Astrocyte (in vitro differentiated cells and primary cell): ENCODE data around the gene IGBP1. TPM values are rescaled to one million over a fixed set of nuclear protein-coding genes. Genes with fewer than 3 reads are reported as not detected.
A peak's percentile ranks its signal among the peaks of the same experiment; 100 is the strongest.
"Not testable (repeated sequence)": the region's sequence is repeated elsewhere in the genome, so short reads cannot be mapped to it uniquely, and the experiment has no call there.

Experiments
- DNase-seq: peaks from one replicate; pipeline ENCODE4 v3.0.0-alpha.2; 2010; ENCODE audit warnings: low read depth
- FAIRE-seq: peaks from 2 replicates; lab custom pipeline; 2011; peaks lifted over from hg19 to GRCh38; lab: Jason Lieb, UNC
- H2AFZ ChIP-seq: 2 replicates; pipeline ENCODE4 v1.6.0; 2012; ENCODE audit warnings: low read depth, low read length, inconsistent platforms
- H3K27ac ChIP-seq: 2 replicates; pipeline ENCODE4 v1.5.1; 2011; ENCODE audit warnings: low read depth, low read length, inconsistent platforms
- H3K27me3 ChIP-seq: 2 replicates; pipeline ENCODE4 v1.6.0; 2011; ENCODE audit warnings: low read length, inconsistent platforms; ENCODE audit not compliant: insufficient read depth
- H3K36me3 ChIP-seq: 2 replicates; pipeline ENCODE4 v1.5.1; 2011; ENCODE audit warnings: low read length, inconsistent platforms; ENCODE audit not compliant: insufficient read depth
- H3K4me1 ChIP-seq: 2 replicates; pipeline ENCODE4 v1.5.1; 2011; ENCODE audit warnings: low read length, inconsistent platforms; ENCODE audit not compliant: insufficient read depth
- H3K4me2 ChIP-seq: 2 replicates; pipeline ENCODE4 v1.6.0; 2012; ENCODE audit warnings: low read length, inconsistent platforms
- H3K4me3 ChIP-seq: 2 replicates; pipeline ENCODE4 v1.5.1; 2011; ENCODE audit warnings: low read depth, mild to moderate bottlenecking, low read length, inconsistent platforms; ENCODE audit not compliant: insufficient read depth
- H3K79me2 ChIP-seq: 2 replicates; pipeline ENCODE4 v1.6.0; 2012; ENCODE audit warnings: mild to moderate bottlenecking, low read length, inconsistent platforms; ENCODE audit not compliant: insufficient read depth
- H3K9ac ChIP-seq: 2 replicates; pipeline ENCODE4 v1.6.0; 2012; ENCODE audit warnings: mild to moderate bottlenecking, low read length, inconsistent platforms
- H3K9me3 ChIP-seq: 2 replicates; pipeline ENCODE4 v1.5.1; 2012; ENCODE audit warnings: low read depth, mild to moderate bottlenecking, low read length, inconsistent platforms; ENCODE audit not compliant: insufficient read depth
- H4K20me1 ChIP-seq: 2 replicates; pipeline ENCODE4 v1.6.0; 2012; ENCODE audit warnings: low read length, inconsistent platforms; ENCODE audit not compliant: insufficient read depth
- H3K27ac Mint-ChIP-seq: one replicate; pipeline ENCODE4 v1.8.0; 2021; ENCODE audit warnings: mild to moderate bottlenecking, mixed read lengths; ENCODE audit not compliant: unreplicated experiment
- H3K27me3 Mint-ChIP-seq: one replicate; pipeline ENCODE4 v1.8.0; 2021; ENCODE audit warnings: low read depth, mixed read lengths; ENCODE audit not compliant: unreplicated experiment
- H3K36me3 Mint-ChIP-seq: one replicate; pipeline ENCODE4 v1.8.0; 2021; ENCODE audit warnings: low read depth, mixed read lengths; ENCODE audit not compliant: unreplicated experiment
- H3K4me1 Mint-ChIP-seq: one replicate; pipeline ENCODE4 v1.8.0; 2021; ENCODE audit warnings: low read depth, mixed read lengths; ENCODE audit not compliant: unreplicated experiment
- H3K4me3 Mint-ChIP-seq: one replicate; pipeline ENCODE4 v1.8.0; 2021; ENCODE audit warnings: mild to moderate bottlenecking, moderate library complexity, mixed read lengths; ENCODE audit not compliant: unreplicated experiment
- H3K9me3 Mint-ChIP-seq: one replicate; pipeline ENCODE4 v1.8.0; 2021; ENCODE audit warnings: mild to moderate bottlenecking, mixed read lengths; ENCODE audit not compliant: unreplicated experiment
- CTCF ChIP-seq: IDR thresholded peaks from 2 replicates; pipeline ENCODE4 v1.5.1; 2011; ENCODE audit warnings: low read depth, mild to moderate bottlenecking, inconsistent platforms, low read length, moderate library complexity; ENCODE audit not compliant: insufficient read depth
- EZH2 ChIP-seq: IDR thresholded peaks from 2 replicates; pipeline ENCODE4 v1.6.1; 2012; ENCODE audit warnings: mild to moderate bottlenecking, low read length, inconsistent platforms; ENCODE audit not compliant: insufficient read depth
- total RNA-seq: library from RNA; stranded (reverse); gene quantifications from 2 replicates; pipeline ENCODE4 v1.2.1, GENCODE V29; 2021

Gene IGBP1
- total RNA-seq, 1 donor from 2014 or later: 41.1 TPM

GRCh38 chrX:70105229-70105628 is 28.0 kb upstream of the IGBP1 start:
- Mint-ChIP-seq H3K4me3 (no peak overlapping the region), H3K9me3 (no peaks in the 10 kb centered on the region), H3K27me3 (no peaks in the 10 kb centered on the region), H3K36me3 (no peaks in the 10 kb centered on the region), H3K4me1 (no peaks in the 10 kb centered on the region), H3K27ac (no peak overlapping the region)
- H3K4me1 ChIP-seq: no peaks in the 10 kb centered on the region
- no peaks in the 10 kb centered on the region for H3K36me3 ChIP-seq
- H3K4me3 ChIP-seq: no peak overlapping the region
- no peak for DNase-seq
- H4K20me1 ChIP-seq: no peaks in the 10 kb centered on the region
- H3K27me3 ChIP-seq: no peaks in the 10 kb centered on the region
- FAIRE-seq: no peak
- no peaks in the 10 kb centered on the region for H3K79me2 ChIP-seq
- H3K27ac ChIP-seq: no peak overlapping the region
- H3K9me3 ChIP-seq: no peaks in the 10 kb centered on the region
- H3K4me2 ChIP-seq: no peak overlapping the region
- no peak overlapping the region for H3K9ac ChIP-seq
- no peak overlapping the region for H2AFZ ChIP-seq
- TF ChIP-seq EZH2 (no peak), CTCF (no peak)

GRCh38 chrX:70111436-70112026 is 21.7 kb upstream of the IGBP1 start:
- not testable (repeated sequence) for H3K4me3 Mint-ChIP-seq, H3K27ac Mint-ChIP-seq, H3K27me3 Mint-ChIP-seq, H3K4me1 Mint-ChIP-seq, H3K36me3 Mint-ChIP-seq, H4K20me1 ChIP-seq, H2AFZ ChIP-seq, H3K27ac ChIP-seq, H3K9ac ChIP-seq, H3K4me2 ChIP-seq, H3K9me3 ChIP-seq, H3K27me3 ChIP-seq, H3K79me2 ChIP-seq, DNase-seq, H3K4me1 ChIP-seq, H3K9me3 Mint-ChIP-seq, H3K4me3 ChIP-seq, H3K36me3 ChIP-seq
- peak; percentile 87 for FAIRE-seq

DNA sequence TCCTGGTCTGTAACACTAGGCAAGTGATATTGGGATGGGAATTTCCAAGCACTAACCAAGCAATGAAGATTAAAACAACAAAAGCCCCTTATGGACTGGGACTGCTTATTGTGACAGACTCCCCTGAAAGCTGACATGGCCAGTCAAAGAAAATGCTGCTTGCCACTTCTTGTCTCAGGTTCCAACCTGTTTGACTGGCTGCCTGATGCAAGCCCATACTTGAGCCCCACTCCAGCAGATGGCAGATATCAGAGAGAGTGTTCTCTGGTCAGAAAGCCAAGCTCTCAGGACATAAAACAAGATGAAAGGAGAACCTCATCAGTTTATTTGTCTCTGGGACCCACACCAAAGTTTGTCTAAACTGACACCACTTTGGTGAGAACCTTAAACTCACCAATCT is 15.5 kb upstream of the IGBP1 start:
- no peak overlapping the region for H3K27ac ChIP-seq
- Mint-ChIP-seq H3K27me3 (no peaks in the 10 kb centered on the region), H3K27ac (no peak overlapping the region), H3K9me3 (no peaks in the 10 kb centered on the region), H3K4me3 (no peak overlapping the region), H3K36me3 (no peaks in the 10 kb centered on the region), H3K4me1 (no peaks in the 10 kb centered on the region)
- H3K4me1 ChIP-seq: no peaks in the 10 kb centered on the region
- H3K9me3 ChIP-seq: no peaks in the 10 kb centered on the region
- H3K9ac ChIP-seq: no peak overlapping the region
- TF ChIP-seq EZH2 (no peak), CTCF (no peak)
- no peak overlapping the region for H2AFZ ChIP-seq
- no peak overlapping the region for H3K4me3 ChIP-seq
- no peaks in the 10 kb centered on the region for H3K27me3 ChIP-seq
- FAIRE-seq: no peak
- no peak overlapping the region for H3K4me2 ChIP-seq
- H4K20me1 ChIP-seq: no peaks in the 10 kb centered on the region
- no peaks in the 10 kb centered on the region for H3K36me3 ChIP-seq
- no peaks in the 10 kb centered on the region for H3K79me2 ChIP-seq
- DNase-seq: no peak

DNA sequence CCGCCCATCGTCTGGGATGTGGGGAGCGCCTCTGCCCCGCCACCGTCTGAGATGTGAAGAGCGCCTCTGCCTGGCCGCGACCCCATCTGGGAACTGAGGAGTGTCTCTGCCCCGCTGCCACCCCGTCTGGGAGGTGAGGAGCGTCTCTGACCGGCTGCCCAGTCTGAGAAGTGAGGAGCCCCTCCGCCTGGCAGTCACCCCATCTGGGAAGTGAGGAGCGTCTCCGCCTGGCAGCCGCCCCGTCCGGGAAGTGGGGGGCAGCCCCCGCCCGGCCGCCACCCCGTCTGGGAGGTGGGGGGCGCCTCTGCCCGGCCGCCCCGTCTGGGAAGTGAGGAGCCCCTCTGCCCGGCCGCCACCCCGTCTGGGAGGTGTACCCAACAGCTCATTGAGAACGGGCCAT is 10.2 kb upstream of the IGBP1 start:
- H3K9ac ChIP-seq, H3K4me1 Mint-ChIP-seq, H3K4me1 ChIP-seq, H3K36me3 Mint-ChIP-seq, H3K9me3 ChIP-seq, H3K79me2 ChIP-seq, H3K27me3 ChIP-seq, FAIRE-seq, H3K36me3 ChIP-seq, H3K9me3 Mint-ChIP-seq, H3K4me2 ChIP-seq, H3K4me3 ChIP-seq, H3K27me3 Mint-ChIP-seq, H3K27ac ChIP-seq, H2AFZ ChIP-seq, DNase-seq, H3K4me3 Mint-ChIP-seq, H4K20me1 ChIP-seq, H3K27ac Mint-ChIP-seq: not testable (repeated sequence)
